WI38 (cell line): ENCODE data around the gene DAPL1.
"Not testable (repeated sequence)": the region's sequence is repeated elsewhere in the genome, so short reads cannot be mapped to it uniquely, and the experiment has no call there.

Experiments used
- H3K4me3 ChIP-seq: 2 replicates; pipeline ENCODE4 v1.5.1; 2011; ENCODE audit warnings: low read depth, mild to moderate bottlenecking, control low read depth, low read length
- CTCF ChIP-seq: IDR thresholded peaks from 2 replicates; pipeline ENCODE4 v1.5.1; 2012; ENCODE audit warnings: low read depth, mild to moderate bottlenecking, control low read depth, low read length

DAPL1 gene

GRCh38 chr2:158830201-158830600 is 35.1 kb downstream of the DAPL1 start:
- no peak overlapping the region for H3K4me3 ChIP-seq
- TF ChIP-seq CTCF = no peak

GRCh38 chr2:158835431-158835830 is 40.3 kb downstream of the DAPL1 start:
- TF ChIP-seq CTCF = no peak
- no peak overlapping the region for H3K4me3 ChIP-seq

- no peak for TF ChIP-seq CTCF
- no peak overlapping the region for H3K4me3 ChIP-seq
Observed at GRCh38 chr2:158837645-158838044, 42.5 kb downstream of the DAPL1 start.

GRCh38 chr2:158841850-158842249 is 46.7 kb downstream of the DAPL1 start:
- no peak for TF ChIP-seq CTCF
- H3K4me3 ChIP-seq = no peak overlapping the region

- no peak overlapping the region for H3K4me3 ChIP-seq
- TF ChIP-seq CTCF = no peak
Observed at GRCh38 chr2:158845444-158845843, 50.3 kb downstream of the DAPL1 start.

GRCh38 chr2:158845859-158846258 is 50.7 kb downstream of the DAPL1 start:
- H3K4me3 ChIP-seq = no peak overlapping the region
- no peak for TF ChIP-seq CTCF

GRCh38 chr2:158847526-158847925 is 52.4 kb downstream of the DAPL1 start:
- H3K4me3 ChIP-seq = not testable (repeated sequence)

GRCh38 chr2:158848031-158848970 is 53.2 kb downstream of the DAPL1 start:
- H3K4me3 ChIP-seq = not testable (repeated sequence)

- H3K4me3 ChIP-seq = not testable (repeated sequence)
Observed at GRCh38 chr2:158860179-158860578, 65.1 kb downstream of the DAPL1 start.

- H3K4me3 ChIP-seq = not testable (repeated sequence)
Observed at GRCh38 chr2:158861626-158862025, 66.5 kb downstream of the DAPL1 start.

GRCh38 chr2:158865469-158865868 is 70.4 kb downstream of the DAPL1 start:
- not testable (repeated sequence) for H3K4me3 ChIP-seq
